Neural cell (in vitro differentiated cells): ENCODE data around the gene CACNA1I. TPM values are rescaled to one million over a fixed set of nuclear protein-coding genes. Genes with fewer than 3 reads are reported as not detected.

Experiments used
- H2AFZ ChIP-seq: fragments of 200-600, 300-800 bp; sonication (generic), shearing (Covaris generic); 2 replicates; pipeline ENCODE4 v1.6.0; 2014; ENCODE audit warnings: low read depth, mild to moderate bottlenecking, antibody characterized with exemption, low read length, moderate library complexity
- H3F3A ChIP-seq: fragments of 200-600 bp; shearing (Covaris generic); 2 replicates; pipeline ENCODE4 v1.6.1; 2016; ENCODE audit warnings: mild to moderate bottlenecking, moderate library complexity, mixed read lengths, antibody characterized with exemption, low read length; ENCODE audit not compliant: insufficient read depth, poor library complexity, severe bottlenecking
- H3K27ac ChIP-seq: fragments of 200-600, 300-800 bp; sonication (generic), shearing (Covaris generic); 2 replicates; pipeline ENCODE4 v1.5.1; 2014; ENCODE audit warnings: mild to moderate bottlenecking, low read length, moderate library complexity
- H3K27me3 ChIP-seq: fragments of 300-800, 200-600 bp; sonication (generic), shearing (Covaris generic); 2 replicates; pipeline ENCODE4 v1.6.0; 2014; ENCODE audit warnings: mild to moderate bottlenecking, low read depth, low read length, moderate library complexity; ENCODE audit not compliant: insufficient read depth
- H3K36me3 ChIP-seq: fragments of 300-800, 200-600 bp; sonication (generic), shearing (Covaris generic); 2 replicates; pipeline ENCODE4 v1.5.1; 2014; ENCODE audit warnings: mild to moderate bottlenecking, antibody characterized with exemption, low read length, moderate library complexity; ENCODE audit not compliant: insufficient read depth
- H3K4me2 ChIP-seq: fragments of 300-800, 200-600 bp; sonication (generic), shearing (Covaris generic); 2 replicates; pipeline ENCODE4 v1.6.0; 2014; ENCODE audit warnings: mild to moderate bottlenecking, low read length
- H3K4me3 ChIP-seq: fragments of 300-800, 200-600 bp; sonication (generic), shearing (Covaris generic); 2 replicates; pipeline ENCODE4 v1.5.1; 2014; ENCODE audit warnings: mild to moderate bottlenecking, low read length, moderate library complexity
- H3K79me2 ChIP-seq: fragments of 200-600 bp; shearing (Covaris generic); replicated peaks from 2 replicates; pipeline ENCODE4 v1.6.0; 2014; ENCODE audit warnings: mild to moderate bottlenecking, low read length, moderate library complexity; ENCODE audit not compliant: insufficient read depth
- H3K9ac ChIP-seq: fragments of 300-800, 200-600 bp; sonication (generic), shearing (Covaris generic); 2 replicates; pipeline ENCODE4 v1.6.1; 2016; ENCODE audit warnings: mild to moderate bottlenecking, low read length, mixed read lengths
- H3K9me2 ChIP-seq: fragments of 200-600 bp; shearing (Covaris generic); 2 replicates; pipeline ENCODE4 v1.6.1; 2016; ENCODE audit warnings: mild to moderate bottlenecking, low read length, mixed read lengths; ENCODE audit not compliant: insufficient read depth
- H3K9me3 ChIP-seq: fragments of 200-600, 300-800 bp; sonication (generic), shearing (Covaris generic); 2 replicates; pipeline ENCODE4 v1.6.1; 2016; ENCODE audit warnings: mild to moderate bottlenecking, mixed run types, low read length, moderate library complexity, mixed read lengths
- H4K20me1 ChIP-seq: fragments of 200-600 bp; shearing (Covaris generic); 2 replicates; pipeline ENCODE4 v1.6.1; 2016; ENCODE audit warnings: mild to moderate bottlenecking, mixed run types; ENCODE audit not compliant: insufficient read depth
- CTCF ChIP-seq: fragments of 450-650 bp; IDR thresholded peaks from 2 replicates; pipeline ENCODE4 v1.5.1; 2014; ENCODE audit warnings: antibody characterized with exemption, mild to moderate bottlenecking, moderate library complexity; ENCODE audit not compliant: poor library complexity, severe bottlenecking
- EP300 ChIP-seq: fragments of 450-650 bp; conservative IDR thresholded peaks from 2 replicates; pipeline ENCODE4 v1.6.1; 2014; ENCODE audit warnings: antibody characterized with exemption, mild to moderate bottlenecking, moderate library complexity; ENCODE audit not compliant: poor library complexity, severe bottlenecking
- EZH2 ChIP-seq: fragments of 200-600, 300-800 bp; shearing (Covaris generic), sonication (generic); IDR thresholded peaks from 2 replicates; pipeline ENCODE4 v1.6.1; 2014; ENCODE audit warnings: antibody characterized with exemption, low read length, borderline replicate concordance, mild to moderate bottlenecking; ENCODE audit not compliant: insufficient read depth, poor library complexity, severe bottlenecking
- MXI1 ChIP-seq: fragments of 450-650 bp; conservative IDR thresholded peaks from 2 replicates; pipeline ENCODE4 v1.6.1; 2014; ENCODE audit warnings: antibody characterized with exemption, mild to moderate bottlenecking; ENCODE audit not compliant: poor library complexity, severe bottlenecking
- POLR2AphosphoS5 ChIP-seq: IDR thresholded peaks from 2 replicates; pipeline ENCODE4 v1.6.1; 2012
- RAD21 ChIP-seq: fragments of 450-650 bp; conservative IDR thresholded peaks from 2 replicates; pipeline ENCODE4 v1.6.1; 2014; ENCODE audit warnings: antibody characterized with exemption, mild to moderate bottlenecking, moderate library complexity
- SMC3 ChIP-seq: fragments of 450-650 bp; conservative IDR thresholded peaks from 2 replicates; pipeline ENCODE4 v1.6.1; 2014; ENCODE audit warnings: antibody characterized with exemption, mild to moderate bottlenecking, moderate library complexity; ENCODE audit not compliant: poor library complexity
- TAF1 ChIP-seq: IDR thresholded peaks from 2 replicates; pipeline ENCODE4 v1.6.1; 2012; ENCODE audit warnings: low read depth
- polyA plus RNA-seq: library from polyadenylated mRNA; depleted of rRNA; stranded (reverse); fragments of >200 nt; gene quantifications from 2 replicates; pipeline ENCODE4 v1.2.3, GENCODE V29; 2014
- TF ChIP-seq, protein P1 (sequence below): IDR thresholded peaks from 2 replicates; pipeline ENCODE4 v1.6.1; 2012; ENCODE audit warnings: borderline replicate concordance

Gene CACNA1I
- polyA plus RNA-seq, 1 donor from 2014 or later: 1.9 TPM

- no peak overlapping the region for H3K27ac ChIP-seq
- H3K9me3 ChIP-seq: no peaks in the 10 kb centered on the region
- no peak overlapping the region for H2AFZ ChIP-seq
- no peaks in the 10 kb centered on the region for H3F3A ChIP-seq
- H3K9ac ChIP-seq: no peak overlapping the region
- TF ChIP-seq TAF1 (no peak), RAD21 (no peak), SMC3 (no peak), EP300 (no peak)
- TF ChIP-seq, protein P1, sequence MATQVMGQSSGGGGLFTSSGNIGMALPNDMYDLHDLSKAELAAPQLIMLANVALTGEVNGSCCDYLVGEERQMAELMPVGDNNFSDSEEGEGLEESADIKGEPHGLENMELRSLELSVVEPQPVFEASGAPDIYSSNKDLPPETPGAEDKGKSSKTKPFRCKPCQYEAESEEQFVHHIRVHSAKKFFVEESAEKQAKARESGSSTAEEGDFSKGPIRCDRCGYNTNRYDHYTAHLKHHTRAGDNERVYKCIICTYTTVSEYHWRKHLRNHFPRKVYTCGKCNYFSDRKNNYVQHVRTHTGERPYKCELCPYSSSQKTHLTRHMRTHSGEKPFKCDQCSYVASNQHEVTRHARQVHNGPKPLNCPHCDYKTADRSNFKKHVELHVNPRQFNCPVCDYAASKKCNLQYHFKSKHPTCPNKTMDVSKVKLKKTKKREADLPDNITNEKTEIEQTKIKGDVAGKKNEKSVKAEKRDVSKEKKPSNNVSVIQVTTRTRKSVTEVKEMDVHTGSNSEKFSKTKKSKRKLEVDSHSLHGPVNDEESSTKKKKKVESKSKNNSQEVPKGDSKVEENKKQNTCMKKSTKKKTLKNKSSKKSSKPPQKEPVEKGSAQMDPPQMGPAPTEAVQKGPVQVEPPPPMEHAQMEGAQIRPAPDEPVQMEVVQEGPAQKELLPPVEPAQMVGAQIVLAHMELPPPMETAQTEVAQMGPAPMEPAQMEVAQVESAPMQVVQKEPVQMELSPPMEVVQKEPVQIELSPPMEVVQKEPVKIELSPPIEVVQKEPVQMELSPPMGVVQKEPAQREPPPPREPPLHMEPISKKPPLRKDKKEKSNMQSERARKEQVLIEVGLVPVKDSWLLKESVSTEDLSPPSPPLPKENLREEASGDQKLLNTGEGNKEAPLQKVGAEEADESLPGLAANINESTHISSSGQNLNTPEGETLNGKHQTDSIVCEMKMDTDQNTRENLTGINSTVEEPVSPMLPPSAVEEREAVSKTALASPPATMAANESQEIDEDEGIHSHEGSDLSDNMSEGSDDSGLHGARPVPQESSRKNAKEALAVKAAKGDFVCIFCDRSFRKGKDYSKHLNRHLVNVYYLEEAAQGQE: no peak
- H3K27me3 ChIP-seq: no peaks in the 10 kb centered on the region
- H3K4me2 ChIP-seq: no peak overlapping the region
- H4K20me1 ChIP-seq: no peaks in the 10 kb centered on the region
- H3K36me3 ChIP-seq: no peaks in the 10 kb centered on the region
- no peaks in the 10 kb centered on the region for H3K9me2 ChIP-seq
- no peaks in the 10 kb centered on the region for H3K79me2 ChIP-seq
- H3K4me3 ChIP-seq: no peak overlapping the region
Measured at GRCh38 chr22:39577366-39577765, 6.8 kb downstream of the CACNA1I start.

GRCh38 chr22:39577900-39578299 is 7.3 kb downstream of the CACNA1I start:
- TF ChIP-seq POLR2AphosphoS5 (no peak), CTCF (no peak), MXI1 (no peak), EZH2 (no peak), EP300 (no peak), RAD21 (no peak), TAF1 (no peak), SMC3 (no peak)
- TF ChIP-seq, protein P1: no peak
- Histone ChIP-seq H3K4me2 (no peak overlapping the region), H3K27ac (no peak overlapping the region), H3K79me2 (no peaks in the 10 kb centered on the region), H4K20me1 (no peaks in the 10 kb centered on the region), H3F3A (no peaks in the 10 kb centered on the region), H3K9me3 (no peaks in the 10 kb centered on the region), H3K4me3 (no peak overlapping the region), H3K27me3 (no peaks in the 10 kb centered on the region), H3K9me2 (no peaks in the 10 kb centered on the region), H3K36me3 (no peaks in the 10 kb centered on the region), H3K9ac (no peak overlapping the region), H2AFZ (no peak overlapping the region)
